GM12878 (cell line): Measurements from ENCODE around the gene HBZ. TPM values are rescaled to one million over a fixed set of nuclear protein-coding genes. Genes with fewer than 3 reads are reported as not detected.
"Not testable (repeated sequence)": the region's sequence is repeated elsewhere in the genome, so short reads cannot be mapped to it uniquely, and the experiment has no call there.

ENCODE experiments used
- ATAC-seq: fragments of 200-7000 bp; cut with Tn5 transposase; 3 replicates; pipeline ENCODE4 v1.9.1; 2020; ENCODE audit warnings: mild to moderate bottlenecking, moderate library complexity
- BruUV-seq: library from RNA; stranded (reverse); fragments of 400-500 nt; replicated peaks from 2 replicates; lab custom pipeline; 2021; lab: Mats Ljungman, UMichigan
- CTCF ChIA-PET: fragments of 300-600 bp; sonication (Branson Sonifier 250); formaldehyde crosslinking; extraction: SDS; loops from one replicate; lab custom pipeline; 2021; ENCODE audit warnings: inconsistent platforms; lab: Yijun Ruan, JAX
- POLR2A ChIA-PET: fragments of 350-600 bp; formaldehyde crosslinking; extraction: SDS; loops from one replicate; lab custom pipeline; 2021; ENCODE audit warnings: inconsistent platforms; lab: Charles Lee
- RAD21 ChIA-PET: fragments of 300-600 bp; sonication (Branson Sonifier 250); formaldehyde crosslinking; loops from one replicate; lab custom pipeline; 2023; ENCODE audit warnings: antibody characterized with exemption; ENCODE audit not compliant: unreplicated experiment; lab: Charles Lee
- SMC1A ChIA-PET: fragments of 300-600 bp; sonication (Branson Sonifier 250); formaldehyde crosslinking; loops from one replicate; lab custom pipeline; 2023; ENCODE audit not compliant: unreplicated experiment, uncharacterized antibody; lab: Charles Lee
- DNase-seq: peaks from one replicate; pipeline ENCODE4 v3.0.0-alpha.2; 2011; ENCODE audit warnings: low read depth, low spot score
- FAIRE-seq: peaks from 3 replicates; lab custom pipeline; 2011; peaks lifted over from hg19 to GRCh38; lab: Jason Lieb, UNC
- H2AFZ ChIP-seq: 2 replicates; pipeline ENCODE4 v1.6.0; 2011; ENCODE audit warnings: low read depth, low read length, control low read depth; ENCODE audit not compliant: control insufficient read depth
- H3K27ac ChIP-seq: 2 replicates; pipeline ENCODE4 v1.5.1; 2011; ENCODE audit warnings: control low read depth; ENCODE audit not compliant: control insufficient read depth, insufficient read depth
- H3K27me3 ChIP-seq, 2 experiments: replicated peaks in 1 of 2; 2 replicates each; pipeline versions ENCODE4 v1.6.0 to v1.6.1; 2011; ENCODE audit warnings: low read length in 1 of 2; ENCODE audit not compliant: control insufficient read depth in 2 of 2, insufficient read depth in 2 of 2
- H3K36me3 ChIP-seq, 2 experiments: 2 replicates each; pipeline ENCODE4 v1.5.1; 2011; ENCODE audit warnings: low read length in 1 of 2; ENCODE audit not compliant: control insufficient read depth in 2 of 2, insufficient read depth in 2 of 2
- H3K4me1 ChIP-seq: 2 replicates; pipeline ENCODE4 v1.6.1; 2011; ENCODE audit warnings: mild to moderate bottlenecking, low read length, moderate library complexity, mixed read lengths; ENCODE audit not compliant: control insufficient read depth, insufficient read depth
- H3K4me2 ChIP-seq: 2 replicates; pipeline ENCODE4 v1.6.0; 2011; ENCODE audit warnings: control low read depth; ENCODE audit not compliant: control insufficient read depth, insufficient read depth
- H3K4me3 ChIP-seq: fragments of 200-600 bp; sonication (generic); 2 replicates; pipeline ENCODE4 v1.5.1; 2016
- H3K79me2 ChIP-seq: 2 replicates; pipeline ENCODE4 v1.6.0; 2011; ENCODE audit warnings: low read length; ENCODE audit not compliant: control insufficient read depth, insufficient read depth
- H3K9ac ChIP-seq: 2 replicates; pipeline ENCODE4 v1.8.0; 2011; ENCODE audit warnings: low read length, control low read depth, mixed read lengths; ENCODE audit not compliant: control insufficient read depth, insufficient read depth
- H3K9me3 ChIP-seq: replicated peaks from 3 replicates; pipeline ENCODE4 v1.5.1; 2011; ENCODE audit warnings: mild to moderate bottlenecking, low read length; ENCODE audit not compliant: control insufficient read depth, insufficient read depth
- H4K20me1 ChIP-seq: 2 replicates; pipeline ENCODE4 v1.6.0; 2011; ENCODE audit not compliant: control insufficient read depth, insufficient read depth
- JUNB ChIP-seq: IDR thresholded peaks from 2 replicates; pipeline ENCODE4 v1.6.1; 2016; ENCODE audit warnings: antibody characterized with exemption, mild to moderate bottlenecking
- SKIL ChIP-seq: fragments of 450-650 bp; IDR thresholded peaks from 2 replicates; pipeline ENCODE4 v1.6.1; 2017; ENCODE audit warnings: mild to moderate bottlenecking, low read depth, inconsistent platforms; ENCODE audit not compliant: poor library complexity, severe bottlenecking
- SMAD1 ChIP-seq: fragments of 450-650 bp; IDR thresholded peaks from 2 replicates; pipeline ENCODE4 v1.6.1; 2018; ENCODE audit warnings: mild to moderate bottlenecking, low read depth; ENCODE audit not compliant: partially characterized antibody
- SPI1 ChIP-seq: IDR thresholded peaks from 2 replicates; pipeline ENCODE4 v1.6.1; 2011; ENCODE audit warnings: low read depth, mild to moderate bottlenecking, low read length, moderate library complexity, borderline replicate concordance; ENCODE audit not compliant: insufficient read depth
- TCF7 ChIP-seq: IDR thresholded peaks from 2 replicates; pipeline ENCODE4 v1.6.1; 2014; ENCODE audit warnings: antibody characterized with exemption, borderline replicate concordance
- WGBS: methylation state at CpG from one replicate; pipeline ENCODE4 v1.1.6; 2016; ENCODE audit warnings: low lambda C conversion rate; ENCODE audit not compliant: insufficient replicate concordance, insufficient coverage; ENCODE audit errors: missing lambda C conversion rate; 5-methylcytosine and 5-hydroxymethylcytosine counted together
- in situ Hi-C: fragments of 300-500 bp; cut with MboI; formaldehyde crosslinking; loops from 9 replicates; pipeline ENCODE4 v1.14.3; 2018; ENCODE audit warnings: mixed read lengths
- intact Hi-C: fragments of 100-400 bp; cut with micrococcal nuclease; formaldehyde crosslinking; loops from one replicate; pipeline ENCODE4 v1.14.2; 2022; ENCODE audit not compliant: unreplicated experiment
- polyA plus RNA-seq, 11 experiments: library from polyadenylated mRNA; depleted of rRNA in 4 of 11; unstranded in 6 of 11; stranded (reverse) in 5 of 11; fragments of >200 nt; fragmentation: Nextera tagmentation in 4 of 11; fragmentation: Illumina TruSeq in 1 of 11; extraction: Ambion mirVana in 4 of 11; extraction: Trizol in 1 of 11; gene quantifications; 1 replicate in 1 of 11; 2 replicates in 10 of 11; pipeline versions ENCODE4 v1.2.1 to v1.2.3, GENCODE V29; 2011 to 2016; ENCODE audit warnings: inconsistent platforms in 2 of 11, missing spikeins in 2 of 11, low read depth in 1 of 11
- total RNA-seq, 4 experiments: library from RNA; depleted of rRNA in 3 of 4; stranded (reverse); fragments of >200 nt in 3 of 4; fragmentation: Illumina TruSeq in 1 of 4; extraction: Trizol in 1 of 4; gene quantifications; 2 replicates each; pipeline versions ENCODE4 v1.2.1 to v1.2.3, GENCODE V29; 2013 to 2021
- TF ChIP-seq, protein P1 (sequence below): IDR thresholded peaks from 2 replicates; pipeline ENCODE4 v1.6.1; 2012; ENCODE audit warnings: mild to moderate bottlenecking, low read depth, low read length

HBZ gene
- total and polyA plus RNA-seq, 10 of the 15 experiments (the other 5 are each of a cell fraction or from before 2014, with no cell fraction given) = 0.49 TPM; not detected in 9

- WGBS = 4% methylated on average over 5 of the region's 5 CpGs
- H3K4me2 ChIP-seq, RAD21 ChIA-PET, H3K4me3 ChIP-seq, DNase-seq, BruUV-seq, in situ Hi-C loops, H2AFZ ChIP-seq, H3K79me2 ChIP-seq, FAIRE-seq, H3K4me1 ChIP-seq, H4K20me1 ChIP-seq, SMC1A ChIA-PET, ATAC-seq, POLR2A ChIA-PET, H3K9ac ChIP-seq, H3K9me3 ChIP-seq, intact Hi-C loops, H3K27ac ChIP-seq, H3K36me3 ChIP-seq: not testable (repeated sequence)
- peaks cover 13 to 26% of the 10 kb centered on the region in 2 experiments for H3K27me3 ChIP-seq
- TF ChIP-seq, protein P1, sequence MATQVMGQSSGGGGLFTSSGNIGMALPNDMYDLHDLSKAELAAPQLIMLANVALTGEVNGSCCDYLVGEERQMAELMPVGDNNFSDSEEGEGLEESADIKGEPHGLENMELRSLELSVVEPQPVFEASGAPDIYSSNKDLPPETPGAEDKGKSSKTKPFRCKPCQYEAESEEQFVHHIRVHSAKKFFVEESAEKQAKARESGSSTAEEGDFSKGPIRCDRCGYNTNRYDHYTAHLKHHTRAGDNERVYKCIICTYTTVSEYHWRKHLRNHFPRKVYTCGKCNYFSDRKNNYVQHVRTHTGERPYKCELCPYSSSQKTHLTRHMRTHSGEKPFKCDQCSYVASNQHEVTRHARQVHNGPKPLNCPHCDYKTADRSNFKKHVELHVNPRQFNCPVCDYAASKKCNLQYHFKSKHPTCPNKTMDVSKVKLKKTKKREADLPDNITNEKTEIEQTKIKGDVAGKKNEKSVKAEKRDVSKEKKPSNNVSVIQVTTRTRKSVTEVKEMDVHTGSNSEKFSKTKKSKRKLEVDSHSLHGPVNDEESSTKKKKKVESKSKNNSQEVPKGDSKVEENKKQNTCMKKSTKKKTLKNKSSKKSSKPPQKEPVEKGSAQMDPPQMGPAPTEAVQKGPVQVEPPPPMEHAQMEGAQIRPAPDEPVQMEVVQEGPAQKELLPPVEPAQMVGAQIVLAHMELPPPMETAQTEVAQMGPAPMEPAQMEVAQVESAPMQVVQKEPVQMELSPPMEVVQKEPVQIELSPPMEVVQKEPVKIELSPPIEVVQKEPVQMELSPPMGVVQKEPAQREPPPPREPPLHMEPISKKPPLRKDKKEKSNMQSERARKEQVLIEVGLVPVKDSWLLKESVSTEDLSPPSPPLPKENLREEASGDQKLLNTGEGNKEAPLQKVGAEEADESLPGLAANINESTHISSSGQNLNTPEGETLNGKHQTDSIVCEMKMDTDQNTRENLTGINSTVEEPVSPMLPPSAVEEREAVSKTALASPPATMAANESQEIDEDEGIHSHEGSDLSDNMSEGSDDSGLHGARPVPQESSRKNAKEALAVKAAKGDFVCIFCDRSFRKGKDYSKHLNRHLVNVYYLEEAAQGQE = peak; percentile 39; the same call in 1 of the 2 replicates
- CTCF ChIA-PET = interaction anchor here (1.0 kb wide), 1 partner anchor 63 kb away, joined by 3 read pairs; no protein-coding TSS in a partner anchor
Measured at GRCh38 chr16:170088-170507, 17.7 kb downstream of the HBZ start.

DNA sequence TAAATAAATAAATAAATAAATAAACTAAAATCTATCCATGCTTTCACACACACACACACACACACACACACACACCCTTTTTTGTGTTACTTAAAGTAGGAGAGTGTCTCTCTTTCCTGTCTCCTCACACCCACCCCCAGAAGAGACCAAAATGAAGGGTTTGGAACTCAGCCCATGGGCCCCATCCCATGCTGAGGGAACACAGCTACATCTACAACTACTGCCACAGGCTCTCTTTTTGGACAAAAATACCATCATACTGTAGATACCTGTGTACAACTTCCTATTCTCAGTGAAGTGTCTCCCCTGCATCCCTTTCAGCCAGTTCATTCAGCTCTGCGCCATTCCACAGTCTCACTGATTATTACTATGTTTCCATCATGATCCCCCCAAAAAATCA, 18.3 kb downstream of the HBZ start:
- Histone ChIP-seq H3K79me2 (no peaks in the 10 kb centered on the region), H2AFZ (no peak overlapping the region), H3K27ac (no peak overlapping the region), H3K27me3 (peaks cover 11 to 23% of the 10 kb centered on the region in 2 experiments), H3K4me1 (no peaks in the 10 kb centered on the region), H4K20me1 (no peaks in the 10 kb centered on the region), H3K4me3 (no peak overlapping the region), H3K4me2 (no peak overlapping the region), H3K9ac (no peak overlapping the region), H3K36me3 (no peaks in the 10 kb centered on the region), H3K9me3 (no peaks in the 10 kb centered on the region)
- in situ Hi-C loops = no loop called here
- DNase-seq = no peak
- BruUV-seq = no TSS peak
- intact Hi-C loops = no loop called here
- ChIA-PET SMC1A (no interaction called here), RAD21 (no interaction called here), POLR2A (interaction anchor here (0.6 kb wide), 2 partner anchors 65 to 214 kb away, joined by 3 to 4 read pairs; no protein-coding TSS in a partner anchor), CTCF (interaction anchor here (0.8 to 1.0 kb wide), 2 partner anchors 64 to 74 kb away, joined by 3 read pairs; no protein-coding TSS in a partner anchor)
- no peak for ATAC-seq
- WGBS = 0% methylated on average over 1 of the region's 1 CpG
- FAIRE-seq = no peak
- no peak for TF ChIP-seq SKIL
- no peak for TF ChIP-seq JUNB
- no peak for TF ChIP-seq TCF7
- no peak for TF ChIP-seq SPI1
- no peak for TF ChIP-seq SMAD1
